Stimulated activated CD8-positive, alpha-beta memory T cell treated with anti-CD3 and anti-CD28 coated beads, Interleukin-12 subunit alpha, Interleukin-12 subunit beta, amount 100 ng/mL, for 24 hours (primary cell): ENCODE data around the gene PHF10.

Experiments
- DNase-seq: peaks from one replicate; pipeline ENCODE4 v3.0.0-alpha.2; 2020; ENCODE audit errors: extremely low read depth

PHF10 gene

GRCh38 chr6:169677096-169677495 is 47.2 kb downstream of the PHF10 start:
- DNase-seq: no peak

GRCh38 chr6:169675011-169675410 is 49.3 kb downstream of the PHF10 start:
- DNase-seq: no peak

- no peak for DNase-seq
These were observed 52.7 kb downstream of the PHF10 start for GRCh38 chr6:169671563-169671962.

GRCh38 chr6:169669889-169670288 is 54.4 kb downstream of the PHF10 start:
- no peak for DNase-seq

GRCh38 chr6:169669147-169669546 is 55.2 kb downstream of the PHF10 start:
- DNase-seq: no peak

- no peak for DNase-seq
These were observed 56.0 kb downstream of the PHF10 start for GRCh38 chr6:169668203-169668847.

GRCh38 chr6:169667716-169668115 is 56.6 kb downstream of the PHF10 start:
- DNase-seq: no peak

- no peak for DNase-seq
These were observed 57.9 kb downstream of the PHF10 start for GRCh38 chr6:169666441-169666840.

GRCh38 chr6:169665289-169665688 is 59.0 kb downstream of the PHF10 start:
- no peak for DNase-seq

GRCh38 chr6:169664227-169664626 is 60.1 kb downstream of the PHF10 start:
- no peak for DNase-seq

- no peak for DNase-seq
These were observed 60.8 kb downstream of the PHF10 start for GRCh38 chr6:169663468-169663867.

GRCh38 chr6:169661391-169661756 is 62.9 kb downstream of the PHF10 start:
- no peak for DNase-seq

- no peak for DNase-seq
These were observed 63.4 kb downstream of the PHF10 start for GRCh38 chr6:169660751-169661390.

- DNase-seq: no peak
These were observed 64.3 kb downstream of the PHF10 start for GRCh38 chr6:169659820-169660610.

GRCh38 chr6:169657284-169657610 is 67.1 kb downstream of the PHF10 start:
- DNase-seq: no peak

GRCh38 chr6:169656546-169657283 is 67.6 kb downstream of the PHF10 start:
- DNase-seq: no peak

GRCh38 chr6:169654598-169655391 is 69.5 kb downstream of the PHF10 start:
- DNase-seq: peak; percentile 15
